ENCODE measurements around the gene LRRC61. TPM values are rescaled to one million over a fixed set of nuclear protein-coding genes. Genes with fewer than 3 reads are reported as not detected.
A peak's percentile ranks its signal among the peaks of the same experiment; 100 is the strongest.

The LRRC61 gene
- total and polyA plus RNA-seq, 2 of the 13 experiments (the other 11 are each of a cell fraction or from before 2014, with no cell fraction given): 33.0 to 34.8 TPM

DNA sequence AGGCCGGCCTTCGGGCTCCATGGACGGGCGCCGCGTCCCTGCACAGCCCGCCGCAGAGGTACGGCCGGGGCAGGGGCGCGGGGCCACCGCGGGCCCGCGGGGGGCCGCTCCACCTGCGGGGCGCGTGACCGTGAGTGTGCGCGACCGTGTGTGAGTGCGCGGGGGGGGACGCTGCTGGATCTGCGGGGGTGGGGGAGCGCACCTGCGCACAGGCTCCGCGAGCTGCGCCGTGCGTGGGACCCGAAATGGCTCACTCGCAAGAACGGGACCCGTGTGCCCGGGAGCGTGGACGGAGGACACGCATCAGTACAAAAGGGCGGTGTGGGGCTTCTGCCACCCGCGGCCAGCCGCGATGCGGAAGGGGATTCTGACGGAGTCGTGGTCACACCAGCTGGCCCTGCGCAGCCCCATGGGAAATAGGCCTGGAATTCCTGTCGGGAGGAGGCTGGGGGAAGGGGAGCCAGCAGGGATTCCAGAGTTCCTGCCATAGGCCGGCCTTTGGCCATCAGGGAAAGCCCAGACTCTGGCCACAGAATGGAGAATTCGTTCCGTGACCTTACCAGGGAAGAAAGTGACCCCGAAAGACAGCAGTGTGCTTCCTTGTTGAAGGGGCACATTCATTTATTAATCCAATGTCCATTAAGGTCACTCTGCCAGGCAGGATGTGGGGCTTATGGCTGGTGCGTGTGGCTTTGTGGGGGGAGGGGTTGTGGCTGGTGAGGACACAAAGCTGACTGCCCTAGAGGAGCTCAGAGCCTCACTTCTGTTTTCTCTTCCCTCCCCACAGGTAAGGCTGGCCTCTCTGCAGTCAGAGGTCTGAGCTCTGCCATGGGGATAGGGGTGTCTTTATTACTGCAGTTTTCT is 46.0 kb downstream of the LRRC61 start (continued):
- no peak; the same call in 1 of the 2 replicates for TF ChIP-seq ZNF20 (CRISPR knock-in tag; IDR thresholded peaks at IDR 0.05)
- TF ChIP-seq, protein P1, sequence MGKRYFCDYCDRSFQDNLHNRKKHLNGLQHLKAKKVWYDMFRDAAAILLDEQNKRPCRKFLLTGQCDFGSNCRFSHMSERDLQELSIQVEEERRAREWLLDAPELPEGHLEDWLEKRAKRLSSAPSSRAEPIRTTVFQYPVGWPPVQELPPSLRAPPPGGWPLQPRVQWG (CRISPR knock-in tag; IDR thresholded peaks at IDR 0.05; ENCODE audit: borderline replicate concordance, low read depth): no peak
- no peak for TF ChIP-seq ISL2 (CRISPR knock-in tag; IDR thresholded peaks at IDR 0.05)
- TF ChIP-seq TRIM24 (CRISPR knock-in tag; IDR thresholded peaks at IDR 0.05): no peak
- TF ChIP-seq ZFY (CRISPR knock-in tag; IDR thresholded peaks at IDR 0.05): peak; percentile 0
- no peak for TF ChIP-seq ZFP82 (CRISPR knock-in tag; IDR thresholded peaks at IDR 0.05; ENCODE audit: borderline replicate concordance)
- TF ChIP-seq, protein P2, sequence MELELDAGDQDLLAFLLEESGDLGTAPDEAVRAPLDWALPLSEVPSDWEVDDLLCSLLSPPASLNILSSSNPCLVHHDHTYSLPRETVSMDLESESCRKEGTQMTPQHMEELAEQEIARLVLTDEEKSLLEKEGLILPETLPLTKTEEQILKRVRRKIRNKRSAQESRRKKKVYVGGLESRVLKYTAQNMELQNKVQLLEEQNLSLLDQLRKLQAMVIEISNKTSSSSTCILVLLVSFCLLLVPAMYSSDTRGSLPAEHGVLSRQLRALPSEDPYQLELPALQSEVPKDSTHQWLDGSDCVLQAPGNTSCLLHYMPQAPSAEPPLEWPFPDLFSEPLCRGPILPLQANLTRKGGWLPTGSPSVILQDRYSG (CRISPR knock-in tag; IDR thresholded peaks at IDR 0.05): no peak
- no peak for TF ChIP-seq NCOA2 (CRISPR knock-in tag; IDR thresholded peaks at IDR 0.05)
- TF ChIP-seq, protein P3, sequence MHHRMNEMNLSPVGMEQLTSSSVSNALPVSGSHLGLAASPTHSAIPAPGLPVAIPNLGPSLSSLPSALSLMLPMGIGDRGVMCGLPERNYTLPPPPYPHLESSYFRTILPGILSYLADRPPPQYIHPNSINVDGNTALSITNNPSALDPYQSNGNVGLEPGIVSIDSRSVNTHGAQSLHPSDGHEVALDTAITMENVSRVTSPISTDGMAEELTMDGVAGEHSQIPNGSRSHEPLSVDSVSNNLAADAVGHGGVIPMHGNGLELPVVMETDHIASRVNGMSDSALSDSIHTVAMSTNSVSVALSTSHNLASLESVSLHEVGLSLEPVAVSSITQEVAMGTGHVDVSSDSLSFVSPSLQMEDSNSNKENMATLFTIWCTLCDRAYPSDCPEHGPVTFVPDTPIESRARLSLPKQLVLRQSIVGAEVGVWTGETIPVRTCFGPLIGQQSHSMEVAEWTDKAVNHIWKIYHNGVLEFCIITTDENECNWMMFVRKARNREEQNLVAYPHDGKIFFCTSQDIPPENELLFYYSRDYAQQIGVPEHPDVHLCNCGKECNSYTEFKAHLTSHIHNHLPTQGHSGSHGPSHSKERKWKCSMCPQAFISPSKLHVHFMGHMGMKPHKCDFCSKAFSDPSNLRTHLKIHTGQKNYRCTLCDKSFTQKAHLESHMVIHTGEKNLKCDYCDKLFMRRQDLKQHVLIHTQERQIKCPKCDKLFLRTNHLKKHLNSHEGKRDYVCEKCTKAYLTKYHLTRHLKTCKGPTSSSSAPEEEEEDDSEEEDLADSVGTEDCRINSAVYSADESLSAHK (CRISPR knock-in tag; IDR thresholded peaks at IDR 0.05; ENCODE audit: borderline replicate concordance): no peak
- no peak for TF ChIP-seq MLLT10 (CRISPR knock-in tag; IDR thresholded peaks at IDR 0.05)
- no peak for TF ChIP-seq SOX6 (IDR thresholded peaks at IDR 0.05)
- TF ChIP-seq SOX6 (CRISPR knock-in tag; IDR thresholded peaks at IDR 0.05): 0 out of 2 replicates have a peak, but pooled peaks have one; percentile 5
- TF ChIP-seq MBNL3 (CRISPR knock-in tag; conservative IDR thresholded peaks at IDR 0.05): no peak
- TF ChIP-seq SOX13 (IDR thresholded peaks at IDR 0.05): no peak
- TF ChIP-seq SOX13 (CRISPR knock-in tag; conservative IDR thresholded peaks at IDR 0.05 in 1 of 2, IDR thresholded peaks at IDR 0.05 in 1 of 2): no peak
- no peak for TF ChIP-seq NR3C1 (CRISPR knock-in tag; IDR thresholded peaks at IDR 0.05)
- no peak for TF ChIP-seq ZNF710 (CRISPR knock-in tag; IDR thresholded peaks at IDR 0.05; ENCODE audit: borderline replicate concordance)
- TF ChIP-seq ZNF296 (CRISPR knock-in tag; conservative IDR thresholded peaks at IDR 0.05): no peak
- peak; percentile 85; the same call in 1 of the 2 replicates for TF ChIP-seq TRAFD1 (CRISPR knock-in tag; IDR thresholded peaks at IDR 0.05; ENCODE audit: borderline replicate concordance)
- TF ChIP-seq ZNF331 (CRISPR knock-in tag; IDR thresholded peaks at IDR 0.05): no peak
- TF ChIP-seq ELF1 (CRISPR knock-in tag; IDR thresholded peaks at IDR 0.05): peak; percentile 62
- TF ChIP-seq PRPF4 (IDR thresholded peaks at IDR 0.05; ENCODE audit: low read depth, low read length, poor library complexity, severe bottlenecking): peak; percentile 71
- TF ChIP-seq MXI1 (IDR thresholded peaks at IDR 0.05; ENCODE audit: borderline replicate concordance, low read depth, low read length): peak; percentile 41; the same call in 1 of the 3 replicates

All from HepG2 (cell line).